ENCODE data around the gene NEU1.

The NEU1 gene

GRCh38 chr6:31815025-31815838 is 47.4 kb downstream of the NEU1 start, which contains the start of the genes HSPA1A and HSPA1L:
Gene HSPA1A, plus strand, starts transcription at chr6:31815543. Its CDS starts 214 bp downstream, at chr6:31815757.
Gene HSPA1L, minus strand, starts transcription at chr6:31815283. Its CDS starts 3,311 bp downstream, at chr6:31811972.
- H3K27ac ChIP-seq (replicated peaks; ENCODE audit: low read length) = peak within 1 kb of the TSS; percentile 99
- H3K4ac ChIP-seq (ENCODE audit: low read length) = no peak within 1 kb of the TSS
- H3K9ac ChIP-seq (ENCODE audit: low read depth, low read length, poor library complexity) = peak within 1 kb of the TSS; percentile 86

DNA sequence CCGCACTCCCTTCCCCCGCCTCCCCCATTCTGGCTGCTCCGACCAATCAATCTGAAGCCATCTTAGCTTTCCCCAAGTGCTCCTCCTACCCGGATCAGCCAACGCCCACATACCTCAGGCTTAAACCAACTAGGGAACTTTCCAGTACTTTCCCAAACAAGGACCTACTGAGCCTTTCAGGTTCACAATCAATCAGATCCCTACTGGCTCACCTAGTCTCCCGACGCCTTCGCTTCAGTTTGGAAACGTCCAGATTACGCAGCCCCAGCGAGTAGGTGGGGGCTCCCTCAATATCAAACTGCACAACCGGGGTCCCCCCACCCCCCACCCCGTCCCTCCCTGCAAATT is 48.0 kb downstream of the NEU1 start:
- no peaks in the 10 kb centered on the region for H3K27me3 ChIP-seq (ENCODE audit: control insufficient read depth in 3 of 3, insufficient read depth in 3 of 3, low read depth in 1 of 3, low read length in 3 of 3)
- H3K36me3 ChIP-seq (replicated peaks in 1 of 2; ENCODE audit: control insufficient read depth in 2 of 2, insufficient read depth in 2 of 2, low read length in 2 of 2) = peaks cover 0 to 2% of the 10 kb centered on the region in 2 donors
- no peak overlapping the region for H4K8ac ChIP-seq (ENCODE audit: low read depth, low read length)
- peak overlapping the region; percentile 69 for H3K4me2 ChIP-seq (ENCODE audit: insufficient read depth, low read length, poor library complexity, severe bottlenecking)
- no peak overlapping the region for H3K9ac ChIP-seq (ENCODE audit: low read depth, low read length, poor library complexity)
- peak overlapping the region in 1 of 2 donors; percentile 53 for H3K4me3 ChIP-seq (ENCODE audit: low read length in 2 of 2)
- DNase-seq (ENCODE audit: low spot score) = peak; percentile 91
- peaks cover 0 to 6% of the 10 kb centered on the region in 2 donors for H3K4me1 ChIP-seq (ENCODE audit: control insufficient read depth in 2 of 2, insufficient read depth in 1 of 2, low read depth in 1 of 2, low read length in 2 of 2)
- H3K79me1 ChIP-seq (ENCODE audit: low read depth, low read length) = peaks cover 1% of the 10 kb centered on the region
- H2AK5ac ChIP-seq (ENCODE audit: low read depth, low read length) = peak overlapping the region; percentile 81
- H3K4ac ChIP-seq (ENCODE audit: low read length) = no peak overlapping the region
- H2BK5ac ChIP-seq (ENCODE audit: low read length) = no peak overlapping the region
- H3K18ac ChIP-seq (ENCODE audit: low read length) = peak overlapping the region; percentile 97
- peak overlapping the region; percentile 75 for H2AFZ ChIP-seq (ENCODE audit: low read length)
- H2BK120ac ChIP-seq (ENCODE audit: low read depth, low read length) = peak overlapping the region; percentile 72
- H2BK12ac ChIP-seq (ENCODE audit: low read length) = no peak overlapping the region
- no peak overlapping the region for H3K14ac ChIP-seq (ENCODE audit: low read length)
- peak overlapping the region; percentile 100 for H3K23ac ChIP-seq (ENCODE audit: low read depth, low read length, poor library complexity)
- peak overlapping the region; percentile 99 for H3K27ac ChIP-seq (replicated peaks; ENCODE audit: low read length)
- no CpG with 5 or more reads among the region's 13 CpGs for WGBS, 2 donors (ENCODE audit: extremely low coverage in 2 of 2, insufficient read length in 2 of 2, insufficient replicate concordance in 1 of 2)
- H3K9me3 ChIP-seq (replicated peaks in 1 of 2; ENCODE audit: control insufficient read depth in 2 of 2, insufficient read depth in 1 of 2, low read depth in 1 of 2, low read length in 2 of 2) = peaks cover 2 to 6% of the 10 kb centered on the region in 2 donors
- no peak overlapping the region for H4K91ac ChIP-seq (ENCODE audit: low read depth, low read length, poor library complexity)
- H2BK15ac ChIP-seq (ENCODE audit: low read length) = no peak overlapping the region

More at GRCh38 chr6:31815025-31815838, 47.4 kb downstream of the NEU1 start, which contains the start of the genes HSPA1A and HSPA1L:
- DNase-seq (ENCODE audit: low spot score) = peak; percentile 96
- Histone ChIP-seq H2AK5ac (ENCODE audit: low read depth, low read length) (peak within 1 kb of the TSS; percentile 81), H2AFZ (ENCODE audit: low read length) (peak within 1 kb of the TSS; percentile 75), H2BK120ac (ENCODE audit: low read depth, low read length) (peak within 1 kb of the TSS; percentile 72), H2BK5ac (ENCODE audit: low read length) (no peak within 1 kb of the TSS), H3K14ac (ENCODE audit: low read length) (no peak within 1 kb of the TSS), H3K4me1 (ENCODE audit: control insufficient read depth in 2 of 2, insufficient read depth in 1 of 2, low read depth in 1 of 2, low read length in 2 of 2) (peaks cover 0 to 6% of the 10 kb centered on the region in 2 donors), H3K23ac (ENCODE audit: low read depth, low read length, poor library complexity) (peak within 1 kb of the TSS; percentile 100), H3K4me2 (ENCODE audit: insufficient read depth, low read length, poor library complexity, severe bottlenecking) (peak within 1 kb of the TSS; percentile 69), H3K18ac (ENCODE audit: low read length) (peak within 1 kb of the TSS; percentile 97), H2BK15ac (ENCODE audit: low read length) (no peak within 1 kb of the TSS), H3K27me3 (ENCODE audit: control insufficient read depth in 3 of 3, insufficient read depth in 3 of 3, low read depth in 1 of 3, low read length in 3 of 3) (no peaks in the 10 kb centered on the region), H3K4me3 (ENCODE audit: low read length in 2 of 2) (peak within 1 kb of the TSS; percentile 17 to 81), H4K8ac (ENCODE audit: low read depth, low read length) (no peak within 1 kb of the TSS), H3K79me1 (ENCODE audit: low read depth, low read length) (peaks cover 1% of the 10 kb centered on the region), H2BK12ac (ENCODE audit: low read length) (no peak within 1 kb of the TSS), H3K36me3 (replicated peaks in 1 of 2; ENCODE audit: control insufficient read depth in 2 of 2, insufficient read depth in 2 of 2, low read length in 2 of 2) (peaks cover 0 to 2% of the 10 kb centered on the region in 2 donors), H4K91ac (ENCODE audit: low read depth, low read length, poor library complexity) (no peak within 1 kb of the TSS), H3K9me3 (replicated peaks in 1 of 2; ENCODE audit: control insufficient read depth in 2 of 2, insufficient read depth in 1 of 2, low read depth in 1 of 2, low read length in 2 of 2) (peaks cover 2 to 6% of the 10 kb centered on the region in 2 donors)
- no CpG with 5 or more reads among the region's 56 CpGs for WGBS, 2 donors (ENCODE audit: extremely low coverage in 2 of 2, insufficient read length in 2 of 2, insufficient replicate concordance in 1 of 2)

- Histone ChIP-seq H3K14ac (ENCODE audit: low read length) (no peak overlapping the region), H2BK5ac (ENCODE audit: low read length) (no peak overlapping the region), H3K4me1 (ENCODE audit: control insufficient read depth in 2 of 2, insufficient read depth in 1 of 2, low read depth in 1 of 2, low read length in 2 of 2) (peaks cover 0 to 6% of the 10 kb centered on the region in 2 donors), H2BK15ac (ENCODE audit: low read length) (no peak overlapping the region), H2AFZ (ENCODE audit: low read length) (no peak overlapping the region), H2AK5ac (ENCODE audit: low read depth, low read length) (no peak overlapping the region), H3K27me3 (ENCODE audit: control insufficient read depth in 3 of 3, insufficient read depth in 3 of 3, low read depth in 1 of 3, low read length in 3 of 3) (no peaks in the 10 kb centered on the region), H3K18ac (ENCODE audit: low read length) (no peak overlapping the region), H3K4me3 (ENCODE audit: low read length in 2 of 2) (no peak overlapping the region), H2BK120ac (ENCODE audit: low read depth, low read length) (no peak overlapping the region), H3K79me1 (ENCODE audit: low read depth, low read length) (no peaks in the 10 kb centered on the region), H4K8ac (ENCODE audit: low read depth, low read length) (no peak overlapping the region), H3K9ac (ENCODE audit: low read depth, low read length, poor library complexity) (no peak overlapping the region), H4K91ac (ENCODE audit: low read depth, low read length, poor library complexity) (no peak overlapping the region), H3K27ac (replicated peaks; ENCODE audit: low read length) (peak overlapping the region; percentile 81), H3K9me3 (replicated peaks in 1 of 2; ENCODE audit: control insufficient read depth in 2 of 2, insufficient read depth in 1 of 2, low read depth in 1 of 2, low read length in 2 of 2) (peaks cover 1 to 6% of the 10 kb centered on the region in 2 donors), H3K36me3 (replicated peaks in 1 of 2; ENCODE audit: control insufficient read depth in 2 of 2, insufficient read depth in 2 of 2, low read length in 2 of 2) (no peaks in the 10 kb centered on the region), H3K23ac (ENCODE audit: low read depth, low read length, poor library complexity) (no peak overlapping the region), H3K4me2 (ENCODE audit: insufficient read depth, low read length, poor library complexity, severe bottlenecking) (no peak overlapping the region), H3K4ac (ENCODE audit: low read length) (no peak overlapping the region), H2BK12ac (ENCODE audit: low read length) (no peak overlapping the region)
- no CpG with 5 or more reads among the region's 7 CpGs for WGBS, 2 donors (ENCODE audit: extremely low coverage in 2 of 2, insufficient read length in 2 of 2, insufficient replicate concordance in 1 of 2)
- DNase-seq (ENCODE audit: low spot score) = no peak
Measured at GRCh38 chr6:31813465-31813849, 49.2 kb downstream of the NEU1 start.

DNA sequence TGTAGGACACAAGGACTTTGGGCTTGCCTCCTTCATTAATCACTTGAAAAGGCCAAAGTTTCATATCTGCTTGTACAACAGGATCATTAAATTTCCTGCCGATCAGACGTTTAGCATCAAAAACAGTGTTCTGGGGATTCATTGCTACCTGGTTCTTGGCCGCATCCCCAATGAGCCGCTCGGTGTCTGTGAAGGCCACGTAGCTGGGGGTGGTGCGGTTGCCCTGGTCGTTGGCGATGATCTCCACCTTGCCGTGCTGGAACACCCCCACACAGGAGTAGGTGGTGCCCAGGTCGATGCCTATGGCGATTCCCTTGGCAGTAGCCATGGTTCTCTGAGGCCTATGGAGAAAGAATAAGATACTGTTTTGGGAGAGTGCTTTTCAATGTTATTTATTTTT is 51.0 kb downstream of the NEU1 start:
- Histone ChIP-seq H3K4me1 (ENCODE audit: control insufficient read depth in 2 of 2, insufficient read depth in 1 of 2, low read depth in 1 of 2, low read length in 2 of 2) (peaks cover 0 to 5% of the 10 kb centered on the region in 2 donors), H3K9ac (ENCODE audit: low read depth, low read length, poor library complexity) (no peak overlapping the region), H3K23ac (ENCODE audit: low read depth, low read length, poor library complexity) (no peak overlapping the region), H2BK120ac (ENCODE audit: low read depth, low read length) (no peak overlapping the region), H3K14ac (ENCODE audit: low read length) (no peak overlapping the region), H4K8ac (ENCODE audit: low read depth, low read length) (no peak overlapping the region), H3K18ac (ENCODE audit: low read length) (no peak overlapping the region), H3K9me3 (replicated peaks in 1 of 2; ENCODE audit: control insufficient read depth in 2 of 2, insufficient read depth in 1 of 2, low read depth in 1 of 2, low read length in 2 of 2) (peaks cover 0 to 6% of the 10 kb centered on the region in 2 donors), H4K91ac (ENCODE audit: low read depth, low read length, poor library complexity) (no peak overlapping the region), H3K4ac (ENCODE audit: low read length) (no peak overlapping the region), H3K27me3 (ENCODE audit: control insufficient read depth in 3 of 3, insufficient read depth in 3 of 3, low read depth in 1 of 3, low read length in 3 of 3) (no peaks in the 10 kb centered on the region), H3K36me3 (replicated peaks in 1 of 2; ENCODE audit: control insufficient read depth in 2 of 2, insufficient read depth in 2 of 2, low read length in 2 of 2) (no peaks in the 10 kb centered on the region), H2BK5ac (ENCODE audit: low read length) (no peak overlapping the region), H2AK5ac (ENCODE audit: low read depth, low read length) (peak overlapping the region; percentile 57), H3K4me3 (ENCODE audit: low read length in 2 of 2) (no peak overlapping the region), H2BK12ac (ENCODE audit: low read length) (peak overlapping the region; percentile 66), H3K79me1 (ENCODE audit: low read depth, low read length) (no peaks in the 10 kb centered on the region), H3K27ac (replicated peaks; ENCODE audit: low read length) (no peak overlapping the region), H3K4me2 (ENCODE audit: insufficient read depth, low read length, poor library complexity, severe bottlenecking) (no peak overlapping the region), H2AFZ (ENCODE audit: low read length) (no peak overlapping the region), H2BK15ac (ENCODE audit: low read length) (peak overlapping the region; percentile 46)
- DNase-seq (ENCODE audit: low spot score) = no peak
- WGBS, 2 donors (ENCODE audit: extremely low coverage in 2 of 2, insufficient read length in 2 of 2, insufficient replicate concordance in 1 of 2) = no CpG with 5 or more reads among the region's 12 CpGs
